HG03060 (cell line): Measurements from ENCODE around the gene ULK2.
"Not testable (repeated sequence)": the region's sequence is repeated elsewhere in the genome, so short reads cannot be mapped to it uniquely, and the experiment has no call there.

ENCODE experiments used
- ATAC-seq: cut with Tn5 transposase; IDR thresholded peaks from one replicate; pipeline ENCODE4 v1.9.1; 2021; ENCODE audit warnings: low read depth, moderate number of reproducible peaks; ENCODE audit not compliant: unreplicated experiment

ULK2 gene

GRCh38 chr17:19769946-19770652, 97.6 kb downstream of the ULK2 start:
- no peak for ATAC-seq

GRCh38 chr17:19768046-19768782, 99.5 kb downstream of the ULK2 start:
- no peak for ATAC-seq

- ATAC-seq, result no peak
These were observed 101.1 kb downstream of the ULK2 start for GRCh38 chr17:19766421-19767270.

GRCh38 chr17:19766016-19766415, 101.7 kb downstream of the ULK2 start:
- ATAC-seq, result no peak

- not testable (repeated sequence) for ATAC-seq
These were observed 103.7 kb downstream of the ULK2 start for GRCh38 chr17:19763991-19764390.

GRCh38 chr17:19763416-19763815, 104.3 kb downstream of the ULK2 start:
- no peak for ATAC-seq

- no peak for ATAC-seq
These were observed 105.2 kb downstream of the ULK2 start for GRCh38 chr17:19762515-19762961.

- ATAC-seq, result no peak
These were observed 107.0 kb downstream of the ULK2 start for GRCh38 chr17:19760746-19761145.

GRCh38 chr17:19759568-19760549, 107.9 kb downstream of the ULK2 start:
- ATAC-seq, result no peak

- ATAC-seq, result no peak
These were observed 110.1 kb downstream of the ULK2 start for GRCh38 chr17:19757536-19758180.

- ATAC-seq, result no peak
These were observed 111.2 kb downstream of the ULK2 start for GRCh38 chr17:19756546-19756945.

GRCh38 chr17:19755821-19756510, 111.8 kb downstream of the ULK2 start:
- no peak for ATAC-seq

- no peak for ATAC-seq
These were observed 112.3 kb downstream of the ULK2 start for GRCh38 chr17:19755392-19755791.

GRCh38 chr17:19753661-19754463, 113.9 kb downstream of the ULK2 start:
- no peak for ATAC-seq

GRCh38 chr17:19753051-19753509, 114.7 kb downstream of the ULK2 start:
- no peak for ATAC-seq

GRCh38 chr17:19752216-19753050, 115.3 kb downstream of the ULK2 start:
- ATAC-seq, result no peak

- ATAC-seq, result no peak
These were observed 116.9 kb downstream of the ULK2 start for GRCh38 chr17:19750835-19751234.
